Urinary bladder (tissue), 4 donors: Measurements from ENCODE around the gene IGSF9B. TPM values are rescaled to one million over a fixed set of nuclear protein-coding genes. Genes with fewer than 3 reads are reported as not detected.

Experiments
- DNase-seq: peaks from one replicate; pipeline ENCODE4 v3.0.0-alpha.2; 2015; ENCODE audit errors: extremely low spot score
- H3K27ac ChIP-seq: one replicate; pipeline ENCODE4 v1.5.1; 2013; ENCODE audit warnings: low read depth, mild to moderate bottlenecking, moderate library complexity
- H3K36me3 ChIP-seq: one replicate; pipeline ENCODE4 v1.6.1; 2013; ENCODE audit warnings: mild to moderate bottlenecking, moderate library complexity; ENCODE audit not compliant: insufficient read depth
- H3K4me1 ChIP-seq: one replicate; pipeline ENCODE4 v1.6.1; 2013; ENCODE audit warnings: mild to moderate bottlenecking, moderate library complexity; ENCODE audit not compliant: insufficient read depth
- H3K4me3 ChIP-seq: one replicate; pipeline ENCODE4 v1.5.1; 2013; ENCODE audit warnings: low read depth, low read length
- WGBS: extraction: QIAGEN DNeasy Blood & Tissue Kit; methylation state at CpG from one replicate; pipeline ENCODE4 v1.1.7; 2013; 5-methylcytosine and 5-hydroxymethylcytosine counted together
- polyA plus RNA-seq: library from polyadenylated mRNA; stranded (reverse); fragments of 200-250 nt; gene quantifications from one replicate; pipeline ENCODE4 v1.2.3, GENCODE V29; 2013
- total RNA-seq: library from RNA; depleted of rRNA; stranded (reverse); fragments of >200 nt; gene quantifications from one replicate; pipeline ENCODE4 v1.2.3, GENCODE V29; 2014
- donor health status: healthy with polysubstance abuse.
- donor health status: healthy.

Gene IGSF9B
- total and polyA plus RNA-seq, 2 donors = 11.4 to 14.0 TPM

DNA sequence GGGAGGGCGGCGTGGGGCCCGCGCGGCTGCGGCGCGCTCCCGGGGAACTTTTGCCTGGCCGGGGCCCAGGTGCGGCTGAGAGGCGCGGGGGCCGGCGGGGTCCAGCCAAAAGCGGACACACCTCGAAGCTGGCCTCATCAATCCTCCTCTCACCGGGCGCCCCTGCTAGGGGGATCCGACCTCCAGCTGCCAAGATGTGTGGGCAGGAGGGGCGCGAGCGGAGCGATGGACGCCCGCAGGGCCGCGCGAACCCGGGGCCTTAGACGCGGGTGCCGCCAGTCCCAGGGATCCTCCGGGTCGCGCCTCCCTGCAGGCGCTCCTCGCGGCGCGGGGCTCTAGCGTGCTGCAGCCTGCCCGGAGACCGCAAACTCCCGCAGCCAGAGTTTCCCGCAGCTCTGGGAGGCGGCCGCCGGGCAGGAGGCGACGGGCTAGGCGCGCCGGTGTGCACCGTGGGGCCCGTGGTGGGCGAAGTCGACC lies 785 bp downstream of the IGSF9B start:
- DNase-seq = no peak
- peak overlapping the region; percentile 52 for H3K4me3 ChIP-seq
- H3K36me3 ChIP-seq = no peaks in the 10 kb centered on the region
- no peak overlapping the region for H3K27ac ChIP-seq
- WGBS = under 1% methylated on average over 58 of the region's 58 CpGs
- no peaks in the 10 kb centered on the region for H3K4me1 ChIP-seq

DNA sequence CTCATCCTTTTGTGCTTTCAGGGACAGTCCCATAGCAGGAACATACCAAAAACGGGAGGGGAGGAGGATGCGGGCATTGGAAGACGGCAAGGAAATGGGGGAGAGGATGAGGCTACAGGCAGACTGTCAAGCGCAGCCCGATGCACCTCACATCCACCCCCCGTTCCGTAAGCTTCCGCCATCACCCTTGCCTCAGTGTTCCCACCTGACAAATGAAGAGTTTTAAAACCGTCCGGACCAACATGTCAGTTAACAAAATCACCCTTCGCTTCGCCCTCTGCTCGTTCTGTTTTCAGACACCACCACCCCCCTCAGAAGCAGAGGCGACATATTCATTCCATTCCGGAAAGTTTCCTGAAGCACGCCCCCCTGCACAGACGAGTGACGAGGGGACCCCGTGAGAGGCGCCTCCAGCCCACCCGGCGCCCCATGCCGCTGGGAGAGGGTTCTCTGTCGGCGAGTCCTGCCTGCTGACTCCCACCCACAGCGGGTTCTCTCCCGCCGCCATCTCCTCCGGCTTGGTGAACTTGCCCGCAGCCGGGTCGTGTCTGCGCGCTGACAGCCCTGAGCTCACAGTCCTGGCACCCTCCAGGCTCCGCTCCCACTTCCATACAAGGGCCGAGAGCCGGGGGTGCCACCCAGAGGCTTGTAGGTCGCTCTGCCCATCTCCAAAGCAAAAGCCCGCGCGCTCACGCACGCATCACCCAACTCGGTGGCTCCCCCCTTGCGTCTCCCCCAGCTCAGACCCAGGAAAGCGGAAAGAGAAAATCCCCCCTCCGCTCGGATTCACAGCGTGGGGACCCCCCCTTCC lies 1.5 kb downstream of the IGSF9B start:
- H3K27ac ChIP-seq = no peak overlapping the region
- H3K4me3 ChIP-seq = peak overlapping the region; percentile 52
- H3K36me3 ChIP-seq = no peaks in the 10 kb centered on the region
- no peak for DNase-seq
- no peaks in the 10 kb centered on the region for H3K4me1 ChIP-seq
- WGBS = 3% methylated on average over 49 of the region's 49 CpGs

DNA sequence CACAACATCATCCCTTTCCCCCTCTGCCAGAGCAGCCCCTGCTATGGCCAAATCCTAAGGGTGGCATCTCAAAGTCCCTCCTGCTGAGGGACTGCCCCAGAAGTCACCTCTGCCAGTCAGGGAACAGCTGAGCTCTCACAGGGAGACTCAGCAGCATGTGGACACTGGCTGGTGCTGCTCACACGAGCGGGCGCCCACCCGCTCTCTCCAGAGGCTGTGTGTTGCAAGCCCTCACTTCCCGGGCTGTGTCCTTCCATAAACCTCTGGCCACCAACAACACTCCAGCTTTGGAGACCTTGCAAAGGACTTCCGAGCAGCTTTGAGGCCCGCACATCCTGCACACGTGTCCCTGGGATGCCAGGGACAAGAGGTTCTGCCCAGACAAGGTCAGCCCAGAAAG lies 2.8 kb downstream of the IGSF9B start:
- no peaks in the 10 kb centered on the region for H3K36me3 ChIP-seq
- H3K4me3 ChIP-seq = no peak overlapping the region
- H3K27ac ChIP-seq = no peak overlapping the region
- no peaks in the 10 kb centered on the region for H3K4me1 ChIP-seq
- WGBS = 78% methylated on average over 8 of the region's 8 CpGs
- no peak for DNase-seq

DNA sequence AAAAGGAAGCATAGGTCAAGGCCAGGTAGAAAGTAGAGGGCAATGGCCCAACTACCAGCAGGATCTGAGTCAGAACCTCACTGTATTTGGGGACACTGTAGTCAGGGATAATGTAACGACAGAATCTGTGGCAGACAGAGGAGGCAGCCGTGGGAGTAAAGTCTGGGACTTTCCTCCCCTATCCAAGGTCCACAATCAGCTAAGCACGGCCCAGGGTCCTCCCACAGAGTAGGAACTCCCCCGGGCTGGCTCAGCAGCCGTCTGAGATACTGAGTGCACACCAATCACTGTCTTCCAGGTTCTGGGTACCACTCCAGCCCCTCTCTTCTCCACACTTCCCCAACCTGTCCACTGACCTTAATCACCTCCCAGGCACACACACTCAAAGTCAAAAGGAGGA lies 3.2 kb downstream of the IGSF9B start:
- WGBS = 43% methylated on average over 5 of the region's 5 CpGs
- H3K4me3 ChIP-seq = no peak overlapping the region

DNA sequence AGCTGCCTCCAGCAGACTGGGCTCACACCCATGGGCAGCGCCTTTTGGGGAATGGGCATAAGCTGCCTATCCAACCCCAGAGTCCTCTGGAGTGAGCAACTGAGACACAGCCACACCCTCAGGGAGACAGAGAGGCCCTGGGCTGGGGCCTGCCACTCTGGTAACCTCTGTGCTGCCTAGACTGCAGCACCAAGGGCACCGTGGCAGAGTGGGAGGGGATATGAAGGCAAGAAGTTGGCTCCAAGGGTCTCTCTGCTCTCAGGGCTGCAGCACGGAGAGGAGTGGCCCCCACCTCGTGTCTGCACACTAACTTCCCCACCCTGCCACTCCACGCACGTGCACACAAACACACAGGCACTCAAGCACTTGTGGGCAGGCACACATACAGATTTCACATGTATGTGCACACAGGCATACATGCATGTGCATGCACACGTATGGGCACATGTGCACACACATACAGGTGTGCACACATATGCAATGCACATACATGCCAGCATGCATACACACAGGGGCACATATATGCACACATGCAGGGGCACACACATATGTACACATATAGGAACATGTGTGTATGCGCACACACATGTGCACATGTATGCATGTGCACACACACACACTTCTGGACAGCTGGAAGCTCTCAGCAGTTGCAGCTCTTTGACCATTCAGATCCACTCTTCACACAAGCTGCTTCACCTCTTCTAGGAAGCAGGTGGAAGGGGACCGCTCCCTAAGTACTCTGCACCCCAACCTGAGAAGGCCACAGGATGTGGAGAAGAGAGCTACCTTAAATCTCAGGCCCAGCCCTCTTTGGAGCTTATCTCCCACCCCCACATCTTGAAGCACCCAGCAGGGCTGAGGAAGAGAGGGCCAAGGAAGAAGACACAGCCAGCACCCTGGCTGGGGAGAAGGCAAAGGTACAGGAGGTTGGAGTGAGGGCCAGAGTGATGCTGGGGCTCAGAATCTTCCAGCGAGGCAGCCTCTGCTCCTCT lies 4.3 kb downstream of the IGSF9B start:
- WGBS = 61% methylated on average over 10 of the region's 10 CpGs
- H3K4me3 ChIP-seq = no peak overlapping the region
- H3K4me1 ChIP-seq = no peaks in the 10 kb centered on the region
- no peak overlapping the region for H3K27ac ChIP-seq
- H3K36me3 ChIP-seq = no peaks in the 10 kb centered on the region
- DNase-seq = no peak

More for the DNA sequence above, 3.2 kb downstream of the IGSF9B start:
- Histone ChIP-seq H3K4me1 (no peaks in the 10 kb centered on the region), H3K36me3 (no peaks in the 10 kb centered on the region), H3K27ac (no peak overlapping the region)
- DNase-seq = no peak

DNA sequence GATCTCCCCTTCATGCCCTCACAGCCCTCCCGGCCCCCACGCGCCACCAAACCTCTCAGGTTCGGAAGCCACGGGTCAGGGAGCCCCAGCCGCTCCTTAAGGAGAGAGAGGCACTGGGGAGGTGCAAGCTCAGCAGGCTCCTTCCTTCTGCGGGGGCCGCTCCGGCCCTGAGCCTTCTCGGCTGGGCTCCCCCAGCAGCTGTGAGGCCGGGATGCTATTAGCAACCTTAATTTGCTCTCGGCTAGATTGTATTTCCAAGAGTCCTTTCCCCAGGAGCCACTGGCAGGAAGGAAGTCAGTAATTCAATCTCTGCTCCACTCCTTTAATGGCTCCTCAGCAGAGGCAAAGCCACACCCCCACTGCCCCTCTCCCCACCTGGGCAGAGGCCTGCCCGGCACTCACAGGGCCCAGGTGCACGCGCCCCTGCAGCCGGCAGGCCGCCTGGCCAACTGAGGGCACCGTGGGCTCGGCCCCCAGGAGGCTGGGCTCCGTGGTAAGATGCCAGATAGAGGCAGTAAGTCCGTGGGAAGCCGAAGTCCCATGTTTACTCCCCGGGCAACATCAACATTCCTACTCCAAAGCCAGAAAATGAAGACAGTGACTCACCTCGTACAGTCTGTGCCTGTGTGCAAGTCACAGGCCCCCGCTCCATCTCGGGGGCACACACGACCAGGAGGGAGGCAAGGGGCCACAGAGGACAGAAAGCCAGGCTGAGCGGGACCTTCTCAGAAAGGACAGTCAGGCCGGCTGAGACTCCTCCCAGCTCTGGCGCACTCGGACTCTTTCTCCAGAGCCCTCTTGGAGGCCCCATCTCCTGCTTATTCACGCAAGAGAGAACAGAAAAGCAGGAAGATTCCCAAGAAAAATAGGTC lies 5.2 kb downstream of the IGSF9B start:
- no peak for DNase-seq
- WGBS = 12% methylated on average over 32 of the region's 32 CpGs
- Histone ChIP-seq H3K4me1 (no peaks in the 10 kb centered on the region), H3K4me3 (peak overlapping the region; percentile 20), H3K36me3 (no peaks in the 10 kb centered on the region), H3K27ac (no peak overlapping the region)

DNA sequence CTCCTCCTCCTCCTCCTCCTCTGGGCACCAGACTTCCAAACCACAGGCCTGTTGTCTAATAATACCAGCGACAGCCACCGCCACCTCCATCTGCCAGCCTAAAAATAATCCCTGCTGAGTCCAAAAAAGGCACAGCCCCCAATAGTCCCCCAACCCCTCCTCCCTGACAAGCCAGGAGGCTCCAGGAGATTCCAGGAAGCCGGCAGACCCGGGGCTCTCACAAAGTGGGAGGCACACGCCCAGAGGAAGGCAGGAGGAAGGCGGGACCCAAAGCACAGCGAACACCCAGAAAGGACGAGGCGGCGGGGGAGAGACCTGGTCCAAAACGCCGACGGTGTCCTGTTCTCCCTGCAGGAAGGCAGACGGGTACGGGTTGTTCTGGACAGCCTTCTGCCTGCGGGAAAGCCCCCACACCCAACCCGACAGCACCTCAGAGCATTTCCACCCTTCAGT lies 5.9 kb downstream of the IGSF9B start:
- Histone ChIP-seq H3K4me1 (no peaks in the 10 kb centered on the region), H3K27ac (no peak overlapping the region), H3K36me3 (no peaks in the 10 kb centered on the region), H3K4me3 (peak overlapping the region; percentile 7)
- no peak for DNase-seq
- 14% methylated on average over 17 of the region's 17 CpGs for WGBS

DNA sequence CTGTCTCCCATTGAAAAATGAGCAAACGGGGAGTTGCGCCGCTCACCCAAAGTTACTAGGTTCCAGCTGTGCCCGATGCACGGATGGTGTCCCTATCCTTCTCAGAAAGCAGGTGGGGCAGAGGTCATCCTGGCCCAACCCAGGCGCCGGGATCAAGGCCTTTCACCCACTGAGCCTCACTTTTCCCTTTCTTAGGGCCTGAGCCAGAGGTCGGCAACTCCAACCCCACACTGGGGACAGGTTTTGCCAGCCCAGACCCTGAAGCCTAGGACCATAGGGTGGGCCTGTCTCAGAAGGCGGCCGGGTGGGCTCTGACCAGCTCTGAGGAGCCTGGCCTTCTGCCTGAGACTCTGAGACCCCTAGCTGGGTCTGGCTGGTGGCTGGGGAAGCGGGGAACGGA lies 6.3 kb downstream of the IGSF9B start:
- Histone ChIP-seq H3K4me1 (no peaks in the 10 kb centered on the region), H3K27ac (no peak overlapping the region), H3K4me3 (no peak overlapping the region), H3K36me3 (no peaks in the 10 kb centered on the region)
- DNase-seq = no peak
- 84% methylated on average over 12 of the region's 12 CpGs for WGBS

DNA sequence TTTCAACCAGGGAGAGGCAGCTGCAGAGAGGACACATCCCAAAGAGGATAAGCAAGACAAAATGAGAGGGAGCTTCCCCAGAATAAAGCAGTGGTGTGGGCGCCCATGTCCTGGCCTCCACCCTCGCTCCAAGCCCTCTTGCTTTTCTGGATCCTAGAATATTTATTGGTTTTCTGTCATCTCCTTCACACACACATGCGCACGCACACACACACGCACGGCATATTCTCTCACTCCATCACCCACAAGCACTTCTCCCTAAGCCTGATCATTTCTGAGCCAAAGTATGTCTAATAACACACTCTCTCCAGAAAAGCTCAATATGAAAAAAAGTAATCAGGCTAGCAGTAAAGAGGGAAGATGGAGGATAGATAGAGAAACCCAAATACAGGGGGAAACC lies 7.6 kb downstream of the IGSF9B start:
- Histone ChIP-seq H3K4me1 (no peaks in the 10 kb centered on the region), H3K4me3 (no peak overlapping the region), H3K27ac (no peak overlapping the region), H3K36me3 (no peaks in the 10 kb centered on the region)
- 90% methylated on average over 6 of the region's 6 CpGs for WGBS
- DNase-seq = no peak

DNA sequence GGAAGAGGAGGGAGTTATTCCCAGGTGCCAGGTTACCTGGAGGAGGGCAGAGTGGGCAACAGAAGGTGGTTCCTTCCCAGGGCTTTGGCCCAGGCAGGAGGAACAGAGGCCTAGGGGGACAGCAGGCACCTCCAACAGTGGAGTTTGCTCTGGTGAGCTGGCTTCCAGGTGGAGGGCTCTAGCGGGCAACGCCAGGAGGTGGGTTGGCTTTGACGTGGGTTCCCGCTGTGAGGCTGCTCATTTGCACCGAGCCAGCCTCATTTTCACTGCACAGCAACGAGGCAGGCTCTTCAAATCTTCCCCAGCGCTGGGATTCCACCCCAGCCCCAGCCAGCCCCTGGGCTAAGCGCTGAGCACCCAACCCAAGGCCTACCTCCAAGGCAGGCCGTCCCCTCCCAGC lies 8.1 kb downstream of the IGSF9B start:
- 67% methylated on average over 9 of the region's 9 CpGs for WGBS
- no peak overlapping the region for H3K27ac ChIP-seq

DNA sequence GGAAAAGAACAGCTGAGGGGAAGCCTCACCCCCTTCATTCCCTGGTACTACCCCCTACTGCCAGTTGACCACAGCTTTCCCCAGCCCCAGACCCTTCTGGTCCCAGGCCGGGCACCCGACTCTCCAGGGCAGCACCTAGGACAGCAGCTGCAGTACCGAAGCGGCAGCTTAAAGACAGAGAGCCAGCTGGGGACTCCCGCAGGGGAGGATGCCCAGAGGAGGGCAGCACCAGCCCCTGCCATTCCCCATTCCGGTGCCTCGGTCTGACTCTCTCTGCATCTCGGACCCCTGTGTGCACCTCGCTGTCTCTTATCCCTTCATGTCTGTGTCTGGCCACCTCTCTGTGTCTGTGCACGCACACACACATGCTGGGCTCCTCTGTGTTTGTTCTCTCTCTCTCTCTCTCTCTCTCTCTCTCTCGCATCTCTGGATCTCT lies 9.4 kb downstream of the IGSF9B start:
- H3K4me1 ChIP-seq = no peaks in the 10 kb centered on the region
- H3K36me3 ChIP-seq = no peaks in the 10 kb centered on the region
- H3K4me3 ChIP-seq = no peak overlapping the region
- no peak overlapping the region for H3K27ac ChIP-seq
- WGBS = 8% methylated on average over 11 of the region's 11 CpGs
- DNase-seq = no peak

More for the DNA sequence above, 8.1 kb downstream of the IGSF9B start:
- DNase-seq = no peak
- H3K4me1 ChIP-seq = no peaks in the 10 kb centered on the region
- no peaks in the 10 kb centered on the region for H3K36me3 ChIP-seq
- no peak overlapping the region for H3K4me3 ChIP-seq

DNA sequence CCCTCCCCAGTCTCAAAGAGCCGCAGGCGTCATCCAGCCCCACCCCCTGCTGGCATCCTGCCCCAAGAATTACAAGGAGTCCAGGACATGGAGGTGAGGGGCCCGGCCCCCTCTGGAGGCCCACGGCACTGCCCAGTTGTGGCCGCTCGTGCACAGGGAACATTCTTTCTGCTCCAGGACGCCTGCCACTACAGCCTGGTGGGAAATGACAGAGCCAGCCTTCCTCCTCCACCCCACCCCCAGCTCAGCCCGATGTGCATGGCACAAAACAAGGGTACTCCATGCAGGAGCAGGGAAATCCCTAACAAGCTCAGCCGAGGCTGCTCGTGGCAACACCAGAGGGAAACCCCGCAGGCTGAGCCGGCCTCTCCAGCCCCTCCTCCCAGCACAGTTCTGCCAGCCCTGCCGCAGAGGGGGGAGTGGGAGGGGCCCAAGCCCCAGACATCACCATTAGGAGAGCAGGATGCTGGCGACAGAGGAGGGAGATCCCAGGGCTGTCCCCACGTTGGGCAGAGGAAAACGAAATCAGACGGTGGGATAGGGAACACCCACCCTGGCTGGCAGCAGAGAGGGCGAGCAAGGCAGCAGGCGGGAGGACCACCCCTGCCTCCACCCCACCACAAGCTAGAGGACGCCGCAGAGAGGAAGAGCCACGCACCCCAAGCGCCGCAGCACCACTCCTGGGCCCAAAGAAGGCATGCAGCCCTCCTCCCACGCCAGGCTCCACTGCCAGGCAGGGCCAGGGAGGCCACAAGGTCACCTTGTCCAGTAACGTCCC lies 10.0 kb downstream of the IGSF9B start:
- H3K4me3 ChIP-seq = no peak overlapping the region
- H3K27ac ChIP-seq = no peak overlapping the region
- WGBS = 10% methylated on average over 26 of the region's 26 CpGs
- no peak for DNase-seq
- no peaks in the 10 kb centered on the region for H3K36me3 ChIP-seq
- H3K4me1 ChIP-seq = no peaks in the 10 kb centered on the region
